Right lobe of liver (tissue), 6 donors: ENCODE results near the gene ELP2. TPM values are rescaled to one million over a fixed set of nuclear protein-coding genes. Genes with fewer than 3 reads are reported as not detected.

ENCODE experiments used
- ATAC-seq, 4 donors: fragments of 200-7000 bp; cut with Tn5 transposase; one replicate each; pipeline ENCODE4 v1.9.1; 2020; ENCODE audit warnings: mild to moderate bottlenecking in 4 of 4, moderate library complexity in 4 of 4
- DNase-seq, 3 donors: peaks; one replicate each; pipeline ENCODE4 v3.0.0-alpha.2; 2020
- H3K27ac ChIP-seq, 3 donors: fragments of 200-600 bp; one replicate each; pipeline ENCODE4 v1.8.0; 2022
- H3K27me3 ChIP-seq, 2 donors: fragments of 200-600 bp; one replicate each; pipeline ENCODE4 v1.8.0; 2022
- H3K36me3 ChIP-seq, 4 donors: fragments of 200-600 bp; sonication (generic) in 1 of 4; one replicate each; pipeline versions ENCODE4 v1.5.1 to v1.8.0; 2017 to 2022; ENCODE audit warnings: control low read depth in 1 of 4
- H3K4me1 ChIP-seq, 4 donors: fragments of 200-600 bp; sonication (generic) in 1 of 4; one replicate each; pipeline versions ENCODE4 v1.5.1 to v1.8.0; 2017 to 2022; ENCODE audit warnings: control low read depth in 1 of 4
- H3K4me3 ChIP-seq, 3 donors: fragments of 200-600 bp; one replicate each; pipeline ENCODE4 v1.8.0; 2022
- H3K9me3 ChIP-seq, 4 donors: fragments of 200-600 bp; sonication (generic) in 1 of 4; one replicate each; pipeline versions ENCODE4 v1.5.1 to v1.8.0; 2017 to 2022; ENCODE audit warnings: control low read depth in 1 of 4
- POLR2A ChIP-seq: fragments of 450-650 bp; IDR thresholded peaks from one replicate; pipeline ENCODE4 v1.6.1; 2017; ENCODE audit warnings: antibody characterized with exemption, mild to moderate bottlenecking
- WGBS: methylation state at CpG from one replicate; pipeline ENCODE4 v1.1.6; 2018; ENCODE audit warnings: low coverage, low lambda C conversion rate; ENCODE audit not compliant: insufficient coverage; ENCODE audit errors: missing lambda C conversion rate; 5-methylcytosine and 5-hydroxymethylcytosine counted together
- intact Hi-C, 2 donors: fragments of 100-400 bp; cut with DNase I; formaldehyde crosslinking; loops; one replicate each; pipeline versions ENCODE4 v1.11.2 to v1.14.1; 2022
- total RNA-seq, 6 experiments: library from RNA; depleted of rRNA in 2 of 6; stranded (reverse); fragments of >200 nt in 2 of 6; fragmentation: NEBNext Ultra II Directional in 3 of 6; extraction: Animal tissue kit (Norgen Biotek cat#: 25700) in 3 of 6; gene quantifications; one replicate each; pipeline versions ENCODE4 v1.1.0 to v1.2.4, GENCODE V29; 2016 to 2023
- TF ChIP-seq, protein P1 (sequence below), 4 donors: fragments of 200-600 bp in 3 of 4; fragments of 450-650 bp in 1 of 4; IDR thresholded peaks; one replicate each; pipeline versions ENCODE4 v1.5.1 to v1.8.0; 2016 to 2022; ENCODE audit warnings: antibody characterized with exemption in 4 of 4, mild to moderate bottlenecking in 2 of 4
- donor health status: DM: no; HTN: yes; CAD: no.
- donor health status: DM: no; HTN: no; CAD: no.
- donor health status: DM: no; HTN: no; CAD: no.
- donor health status: DM: no; HTN: yes; CAD: no.
- donor health status: DM: no; HTN: yes; CAD: no.

ELP2 gene
- total RNA-seq, 6 experiments from 2014 or later = 26.9 to 58.7 (median 50.3) TPM

DNA sequence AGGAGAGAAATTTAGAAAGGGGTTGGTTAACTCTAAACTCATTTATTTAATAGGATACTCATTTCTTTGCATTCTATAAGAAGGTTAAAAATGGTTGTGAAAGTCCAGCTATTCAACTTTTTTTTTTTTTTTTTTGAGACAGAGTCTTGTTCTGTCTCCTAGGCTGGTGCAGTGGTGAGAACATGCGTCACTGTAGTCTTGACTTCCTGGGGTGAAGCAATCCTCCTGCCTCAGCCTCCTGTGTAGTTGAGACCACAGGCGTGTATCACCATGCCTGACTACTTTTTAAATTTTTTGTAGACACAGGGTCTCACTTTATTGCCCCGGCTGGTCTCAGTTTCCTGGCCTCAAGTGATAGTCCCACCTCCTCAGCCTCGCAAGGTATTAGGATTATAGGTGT is 11.9 kb downstream of the ELP2 start:
- WGBS = 85% methylated on average over 4 of the region's 4 CpGs
- ATAC-seq (no peak), DNase-seq (no peak)
- TF ChIP-seq, protein P1, sequence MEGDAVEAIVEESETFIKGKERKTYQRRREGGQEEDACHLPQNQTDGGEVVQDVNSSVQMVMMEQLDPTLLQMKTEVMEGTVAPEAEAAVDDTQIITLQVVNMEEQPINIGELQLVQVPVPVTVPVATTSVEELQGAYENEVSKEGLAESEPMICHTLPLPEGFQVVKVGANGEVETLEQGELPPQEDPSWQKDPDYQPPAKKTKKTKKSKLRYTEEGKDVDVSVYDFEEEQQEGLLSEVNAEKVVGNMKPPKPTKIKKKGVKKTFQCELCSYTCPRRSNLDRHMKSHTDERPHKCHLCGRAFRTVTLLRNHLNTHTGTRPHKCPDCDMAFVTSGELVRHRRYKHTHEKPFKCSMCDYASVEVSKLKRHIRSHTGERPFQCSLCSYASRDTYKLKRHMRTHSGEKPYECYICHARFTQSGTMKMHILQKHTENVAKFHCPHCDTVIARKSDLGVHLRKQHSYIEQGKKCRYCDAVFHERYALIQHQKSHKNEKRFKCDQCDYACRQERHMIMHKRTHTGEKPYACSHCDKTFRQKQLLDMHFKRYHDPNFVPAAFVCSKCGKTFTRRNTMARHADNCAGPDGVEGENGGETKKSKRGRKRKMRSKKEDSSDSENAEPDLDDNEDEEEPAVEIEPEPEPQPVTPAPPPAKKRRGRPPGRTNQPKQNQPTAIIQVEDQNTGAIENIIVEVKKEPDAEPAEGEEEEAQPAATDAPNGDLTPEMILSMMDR (IDR thresholded peaks at IDR 0.05) = no peak
- TF ChIP-seq POLR2A = no peak
- Histone ChIP-seq H3K4me3 (no peak overlapping the region), H3K27me3 (no peaks in the 10 kb centered on the region), H3K27ac (no peak overlapping the region), H3K4me1 (no peaks in the 10 kb centered on the region), H3K9me3 (no peaks in the 10 kb centered on the region), H3K36me3 (peaks cover 0 to 87% (median 32%) of the 10 kb centered on the region in 4 donors)
- intact Hi-C loops = no loop called here

DNA sequence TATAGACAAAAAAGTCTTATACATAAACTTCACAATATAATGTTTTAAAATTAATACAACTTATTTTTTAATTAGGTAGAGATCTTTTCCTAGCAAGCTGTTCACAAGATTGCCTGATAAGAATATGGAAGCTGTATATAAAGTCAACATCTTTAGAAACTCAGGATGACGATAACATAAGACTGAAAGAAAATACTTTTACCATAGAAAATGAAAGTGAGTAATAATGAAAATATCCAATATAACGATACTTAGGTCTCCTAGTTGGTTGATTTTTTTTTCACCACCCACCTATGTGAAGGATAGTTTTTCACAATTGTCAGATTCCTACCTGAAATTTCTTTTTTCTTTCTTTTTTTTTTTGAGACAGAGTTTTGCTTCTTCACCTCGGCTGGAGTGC is 13.1 kb downstream of the ELP2 start:
- intact Hi-C loops = no loop called here
- peaks cover 0 to 90% (median 32%) of the 10 kb centered on the region in 4 donors for H3K36me3 ChIP-seq
- no peak for TF ChIP-seq POLR2A
- TF ChIP-seq, protein P1 (IDR thresholded peaks at IDR 0.05) = no peak

DNA sequence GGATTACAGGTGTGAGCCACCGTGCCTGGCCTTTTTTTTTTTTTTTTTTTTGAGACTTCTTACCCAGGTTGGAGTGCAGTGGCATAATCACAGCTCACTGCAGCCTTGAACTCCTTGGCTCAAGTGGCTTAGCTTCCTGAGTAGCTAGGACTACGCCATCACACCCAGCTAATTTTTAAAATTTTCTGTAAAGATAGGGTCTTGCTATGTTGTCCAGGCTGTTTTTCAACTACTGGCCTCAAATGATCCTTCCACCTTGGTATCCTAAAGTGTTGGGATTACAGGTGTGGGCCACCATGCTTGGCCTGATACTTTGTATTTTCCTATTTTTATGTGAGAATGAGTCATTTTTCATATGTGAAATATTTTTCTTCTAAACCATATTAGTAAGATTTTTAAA is 13.7 kb downstream of the ELP2 start:
- no peaks in the 10 kb centered on the region for H3K9me3 ChIP-seq
- H3K27me3 ChIP-seq = no peaks in the 10 kb centered on the region
- H3K4me3 ChIP-seq = no peak overlapping the region
- no peak for ATAC-seq
- no peaks in the 10 kb centered on the region for H3K4me1 ChIP-seq
- TF ChIP-seq, protein P1 (IDR thresholded peaks at IDR 0.05) = no peak
- no peak for TF ChIP-seq POLR2A
- H3K27ac ChIP-seq = no peak overlapping the region
- intact Hi-C loops = no loop called here
- WGBS = 100% methylated on average over 1 of the region's 2 CpGs
- peaks cover 0 to 91% (median 29%) of the 10 kb centered on the region in 4 donors for H3K36me3 ChIP-seq
- no peak for DNase-seq

More for the DNA sequence above, 13.1 kb downstream of the ELP2 start:
- no peak overlapping the region for H3K4me3 ChIP-seq
- WGBS = 75% methylated on average over 2 of the region's 3 CpGs
- H3K9me3 ChIP-seq = no peaks in the 10 kb centered on the region
- ATAC-seq (no peak), DNase-seq (no peak)
- H3K27ac ChIP-seq = no peak overlapping the region
- H3K4me1 ChIP-seq = no peaks in the 10 kb centered on the region
- no peaks in the 10 kb centered on the region for H3K27me3 ChIP-seq

DNA sequence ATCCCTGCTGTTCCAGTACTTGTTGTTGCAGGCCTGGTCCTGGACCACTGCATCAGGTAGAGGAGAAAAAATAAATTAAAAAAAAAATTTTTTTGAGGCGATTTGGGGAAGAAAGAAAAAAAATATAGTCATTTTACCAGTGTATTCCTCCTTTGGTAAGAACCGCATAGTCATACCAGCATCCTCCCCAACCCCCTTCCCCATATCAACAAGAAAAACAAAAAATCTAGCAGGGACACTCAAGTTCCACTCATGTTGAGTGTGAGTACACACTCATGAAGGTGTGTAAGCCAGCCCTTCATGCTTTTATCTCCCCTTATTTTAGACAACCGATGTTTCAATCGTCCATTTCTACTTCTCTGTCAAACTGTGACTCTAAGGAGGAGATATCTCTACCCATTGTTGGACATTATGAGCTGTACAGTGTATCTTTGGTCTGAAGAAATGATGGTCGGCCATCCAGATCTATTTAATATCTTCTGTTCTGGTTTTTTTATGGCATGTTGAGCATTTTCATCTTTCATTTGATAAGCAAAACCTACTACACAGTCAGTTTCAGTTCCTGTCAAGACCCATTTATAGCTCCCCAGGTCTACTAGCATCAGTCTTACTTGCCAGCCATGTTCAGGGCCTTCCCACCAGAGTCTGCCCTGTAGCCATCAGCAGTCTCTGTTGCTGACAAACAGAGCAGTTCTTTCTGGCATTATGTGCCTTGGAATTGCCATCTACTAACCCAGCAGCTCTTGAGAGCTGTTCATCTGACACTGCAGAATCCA is 20.0 kb downstream of the ELP2 start:
- DNase-seq (no peak), ATAC-seq (no peak)
- intact Hi-C loops = no loop called here
- Histone ChIP-seq H3K4me3 (no peak overlapping the region), H3K27me3 (no peaks in the 10 kb centered on the region), H3K9me3 (no peaks in the 10 kb centered on the region), H3K4me1 (peaks cover 0 to 26% (median 0%) of the 10 kb centered on the region in 4 donors), H3K27ac (no peak overlapping the region), H3K36me3 (peaks cover 0 to 54% (median 11%) of the 10 kb centered on the region in 4 donors)
- TF ChIP-seq, protein P1 (IDR thresholded peaks at IDR 0.05) = no peak
- TF ChIP-seq POLR2A = no peak
- WGBS = 100% methylated on average over 4 of the region's 5 CpGs
